ENCODE measurements around the gene SFRP4. TPM values are rescaled to one million over a fixed set of nuclear protein-coding genes. Genes with fewer than 3 reads are reported as not detected.

The SFRP4 gene
- total RNA-seq, 4 donors from 2014 or later: 3.0 to 11.3 (median 6.8) TPM

DNA sequence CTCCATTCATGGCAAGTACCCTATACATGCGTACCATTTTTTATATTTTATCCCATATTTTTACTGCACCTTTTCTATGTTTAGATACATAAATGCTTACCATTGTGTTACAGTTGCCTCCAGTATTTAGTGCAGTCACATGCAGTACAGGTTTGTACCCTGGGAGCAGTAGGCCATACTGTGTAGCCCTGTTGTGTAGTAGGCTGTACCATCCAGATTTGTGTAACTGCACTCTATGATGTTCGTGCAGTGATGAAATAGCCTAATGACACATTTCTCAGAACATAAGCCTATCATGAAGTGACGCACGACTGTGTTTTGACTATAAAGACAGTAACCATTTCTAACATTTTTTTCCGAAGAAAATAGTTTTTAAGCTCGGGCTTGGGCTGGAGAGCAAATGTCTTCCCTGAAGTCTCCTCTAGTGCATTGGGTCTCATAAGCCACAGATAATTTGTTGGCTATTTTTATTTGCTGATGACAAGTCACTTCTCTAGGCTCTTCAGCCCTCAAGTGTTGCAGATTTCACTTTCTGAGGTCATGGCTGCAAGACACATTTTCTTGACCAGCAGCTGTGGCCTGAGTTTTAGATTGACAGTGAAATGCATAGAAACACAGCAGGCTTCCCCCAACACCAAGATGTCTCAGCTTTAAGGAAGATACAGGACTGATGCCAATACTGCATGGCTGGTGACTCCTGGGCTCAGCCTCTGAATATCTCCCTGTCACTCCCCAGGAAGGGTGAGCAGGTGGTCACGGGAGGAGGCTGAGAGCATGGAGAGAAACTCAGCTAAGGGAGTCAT is 30.7 kb upstream of the SFRP4 start:
- intact Hi-C loops (cut with DNase I): no loop called here
- H3K27ac ChIP-seq (replicated peaks in 1 of 4): no peak overlapping the region
- DNase-seq (ENCODE audit: extremely low spot score): no peak
- H3K9me3 ChIP-seq: no peaks in the 10 kb centered on the region
- WGBS: 94% methylated on average over 7 of the region's 7 CpGs
- H3K4me1 ChIP-seq: peaks cover 11 to 19% (median 16%) of the 10 kb centered on the region in 4 donors
- peaks cover 0 to 9% (median 1%) of the 10 kb centered on the region in 4 donors for H3K36me3 ChIP-seq
- H3K27me3 ChIP-seq: no peaks in the 10 kb centered on the region
- no peak overlapping the region for H3K4me3 ChIP-seq
- TF ChIP-seq EP300 (IDR thresholded peaks at IDR 0.05) (no peak), POLR2A (IDR thresholded peaks at IDR 0.05; ENCODE audit: low read depth) (no peak), POLR2AphosphoS5 (IDR thresholded peaks at IDR 0.05) (no peak), CTCF (IDR thresholded peaks at IDR 0.05) (no peak)

- Histone ChIP-seq H3K4me1 (peaks cover 13 to 21% (median 17%) of the 10 kb centered on the region in 4 donors), H3K9me3 (no peaks in the 10 kb centered on the region), H3K27me3 (no peaks in the 10 kb centered on the region), H3K27ac (replicated peaks in 1 of 4) (no peak overlapping the region), H3K36me3 (no peaks in the 10 kb centered on the region), H3K4me3 (no peak overlapping the region)
- no peak for TF ChIP-seq POLR2AphosphoS5 (IDR thresholded peaks at IDR 0.05)
- no peak for TF ChIP-seq CTCF (IDR thresholded peaks at IDR 0.05)
- no peak for TF ChIP-seq EP300 (IDR thresholded peaks at IDR 0.05)
- no peak for TF ChIP-seq POLR2A (IDR thresholded peaks at IDR 0.05; ENCODE audit: low read depth)
- 71% methylated on average over 4 of the region's 4 CpGs for WGBS
- DNase-seq (ENCODE audit: extremely low spot score): no peak
- intact Hi-C loops (cut with DNase I): no loop called here
These were observed 28.7 kb upstream of the SFRP4 start for GRCh38 chr7:37945336-37945735.

DNA sequence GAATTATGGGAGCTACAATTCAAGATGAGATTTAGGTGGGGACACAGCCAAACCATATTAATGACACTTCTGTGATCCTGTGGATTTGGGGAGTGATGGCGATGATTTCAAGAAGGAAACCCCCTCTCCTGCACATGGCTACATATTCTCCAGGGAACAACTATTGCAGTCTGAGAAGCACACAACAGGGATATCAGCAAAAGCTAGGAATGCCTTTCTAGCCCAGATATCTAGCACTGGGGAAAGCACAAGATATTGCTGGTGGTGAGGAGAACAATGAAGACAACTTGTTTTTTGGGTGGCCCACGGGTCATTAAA is 28.1 kb upstream of the SFRP4 start:
- no peak for DNase-seq (ENCODE audit: extremely low spot score)
- TF ChIP-seq CTCF (IDR thresholded peaks at IDR 0.05): no peak
- no peak for TF ChIP-seq EP300 (IDR thresholded peaks at IDR 0.05)
- no peak for TF ChIP-seq POLR2A (IDR thresholded peaks at IDR 0.05; ENCODE audit: low read depth)
- TF ChIP-seq POLR2AphosphoS5 (IDR thresholded peaks at IDR 0.05): no peak
- no peak overlapping the region for H3K4me3 ChIP-seq
- H3K27ac ChIP-seq (replicated peaks in 1 of 4): peak overlapping the region in 1 of 4 donors; percentile 62
- no peaks in the 10 kb centered on the region for H3K36me3 ChIP-seq
- H3K9me3 ChIP-seq: no peaks in the 10 kb centered on the region
- peaks cover 13 to 21% (median 17%) of the 10 kb centered on the region in 4 donors for H3K4me1 ChIP-seq
- no peaks in the 10 kb centered on the region for H3K27me3 ChIP-seq
- intact Hi-C loops (cut with DNase I): no loop called here
- WGBS: 74% methylated on average over 2 of the region's 2 CpGs

DNA sequence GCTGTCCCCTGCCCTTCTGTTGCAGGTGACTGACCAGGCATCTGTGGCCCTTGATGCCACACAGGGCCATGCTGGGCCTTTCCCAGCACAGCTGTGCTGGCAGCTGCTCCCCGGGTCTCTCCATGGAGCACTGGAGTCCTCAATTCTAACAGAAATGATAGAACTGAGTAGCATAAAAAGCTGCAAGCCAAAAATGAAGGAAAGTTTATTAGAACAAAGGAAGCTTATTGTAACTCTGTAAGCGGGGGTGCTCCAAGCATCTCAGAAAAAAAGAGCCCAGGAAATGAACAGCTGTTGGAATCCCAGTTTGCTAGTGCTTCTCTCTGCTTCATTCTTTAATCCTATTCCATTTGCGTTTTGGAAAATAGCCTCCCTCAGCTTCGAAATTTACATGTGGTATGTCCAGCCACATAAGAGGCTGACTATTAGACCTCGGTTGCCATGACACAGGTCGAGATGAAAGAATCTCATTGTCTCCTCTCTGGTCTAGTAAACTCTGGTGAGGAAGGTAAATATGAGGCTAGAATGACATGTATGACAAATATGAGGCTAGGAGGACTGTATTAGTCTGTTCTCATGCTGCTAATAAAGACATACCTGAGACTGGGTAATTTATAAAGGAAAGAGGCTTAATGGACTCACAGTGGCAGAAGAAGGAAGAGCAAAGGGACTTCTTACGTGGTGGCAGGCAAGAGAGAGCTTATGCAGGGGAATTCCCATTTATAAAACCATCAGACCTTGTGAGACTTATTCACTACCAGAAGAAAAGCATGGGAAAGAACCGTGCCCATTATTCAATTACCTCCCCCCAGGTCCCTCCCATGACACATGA is 27.5 kb upstream of the SFRP4 start:
- intact Hi-C loops (cut with DNase I): no loop called here
- peak overlapping the region; percentile 45 to 62 (median 49) for H3K27ac ChIP-seq (replicated peaks in 1 of 4)
- H3K4me1 ChIP-seq: peaks cover 13 to 21% (median 17%) of the 10 kb centered on the region in 4 donors
- no peak overlapping the region for H3K4me3 ChIP-seq
- no peaks in the 10 kb centered on the region for H3K36me3 ChIP-seq
- H3K9me3 ChIP-seq: no peaks in the 10 kb centered on the region
- 62% methylated on average over 8 of the region's 8 CpGs for WGBS
- TF ChIP-seq POLR2AphosphoS5 (IDR thresholded peaks at IDR 0.05) (no peak), CTCF (IDR thresholded peaks at IDR 0.05) (no peak), EP300 (IDR thresholded peaks at IDR 0.05) (no peak), POLR2A (IDR thresholded peaks at IDR 0.05; ENCODE audit: low read depth) (no peak)
- H3K27me3 ChIP-seq: no peaks in the 10 kb centered on the region
- no peak for DNase-seq (ENCODE audit: extremely low spot score)
